OCI-LY1 (cell line): ENCODE results near the gene PPM1G.

Source experiments
- H2AFZ ChIP-seq: fragments of 200-600 bp; sonication (generic), shearing (Covaris generic); 2 replicates; pipeline ENCODE4 v1.6.0; 2014; ENCODE audit warnings: antibody characterized with exemption, mild to moderate bottlenecking, low read length
- H3F3A ChIP-seq: fragments of 200-600 bp; sonication (generic), shearing (Covaris generic); 2 replicates; pipeline ENCODE4 v1.6.0; 2014; ENCODE audit warnings: mild to moderate bottlenecking, antibody characterized with exemption, low read length, moderate library complexity; ENCODE audit not compliant: insufficient read depth
- H3K27ac ChIP-seq: fragments of 200-600 bp; sonication (generic); 2 replicates; pipeline ENCODE4 v1.5.1; 2014; ENCODE audit warnings: low read length, mixed run types, mild to moderate bottlenecking, low read depth; ENCODE audit not compliant: poor library complexity, severe bottlenecking
- H3K27me3 ChIP-seq: fragments of 200-600 bp; sonication (generic); 2 replicates; pipeline ENCODE4 v1.6.0; 2014; ENCODE audit warnings: antibody characterized with exemption, mild to moderate bottlenecking, low read length, moderate library complexity; ENCODE audit not compliant: insufficient read depth
- H3K36me3 ChIP-seq: fragments of 200-600 bp; sonication (generic); 2 replicates; pipeline ENCODE4 v1.6.1; 2014; ENCODE audit warnings: mild to moderate bottlenecking, antibody characterized with exemption, low read length, moderate library complexity, mixed read lengths; ENCODE audit not compliant: insufficient read depth
- H3K4me1 ChIP-seq: fragments of 200-600 bp; sonication (generic); 2 replicates; pipeline ENCODE4 v1.5.1; 2014; ENCODE audit warnings: mild to moderate bottlenecking, low read length, moderate library complexity; ENCODE audit not compliant: insufficient read depth, severe bottlenecking
- H3K4me2 ChIP-seq: fragments of 200-600 bp; sonication (generic), shearing (Covaris generic); 2 replicates; pipeline ENCODE4 v1.6.1; 2014; ENCODE audit warnings: low read length
- H3K4me3 ChIP-seq: fragments of 200-600 bp; sonication (generic); 2 replicates; pipeline ENCODE4 v1.5.1; 2014; ENCODE audit warnings: low read length, low read depth, mild to moderate bottlenecking, mixed read lengths; ENCODE audit not compliant: poor library complexity, severe bottlenecking
- H3K79me2 ChIP-seq: fragments of 200-600 bp; shearing (Covaris generic); 2 replicates; pipeline ENCODE4 v1.6.1; 2016; ENCODE audit warnings: mixed run types, low read length, mixed read lengths; ENCODE audit not compliant: insufficient read depth
- H3K9ac ChIP-seq: fragments of 200-600 bp; sonication (generic), shearing (Covaris generic); 2 replicates; pipeline ENCODE4 v1.6.1; 2014; ENCODE audit warnings: mild to moderate bottlenecking, low read length, mixed read lengths
- H3K9me2 ChIP-seq: fragments of 200-600 bp; sonication (generic), shearing (Covaris generic); 2 replicates; pipeline ENCODE4 v1.6.1; 2014; ENCODE audit warnings: low read depth, mild to moderate bottlenecking, low read length, mixed read lengths
- H3K9me3 ChIP-seq: fragments of 200-600 bp; shearing (Covaris generic); 2 replicates; pipeline ENCODE4 v1.6.1; 2014; ENCODE audit warnings: low read length, mixed read lengths
- H4K20me1 ChIP-seq: fragments of 200-600 bp; sonication (generic), shearing (Covaris generic); 2 replicates; pipeline ENCODE4 v1.6.0; 2016; ENCODE audit warnings: mild to moderate bottlenecking, low read length; ENCODE audit not compliant: insufficient read depth
- EZH2 ChIP-seq: fragments of 200-600 bp; sonication (generic), shearing (Covaris generic); IDR thresholded peaks from 2 replicates; pipeline ENCODE4 v1.8.0; 2017; ENCODE audit warnings: borderline replicate concordance, mixed run types, mild to moderate bottlenecking, antibody characterized with exemption, low read length, moderate library complexity, mixed read lengths
- TF ChIP-seq, protein P1 (sequence below): fragments of 200-600 bp; sonication (generic), shearing (Covaris generic); IDR thresholded peaks from 2 replicates; pipeline ENCODE4 v1.5.1; 2017; ENCODE audit warnings: mild to moderate bottlenecking, antibody characterized with exemption, low read length, moderate library complexity, mixed read lengths

Gene PPM1G

DNA sequence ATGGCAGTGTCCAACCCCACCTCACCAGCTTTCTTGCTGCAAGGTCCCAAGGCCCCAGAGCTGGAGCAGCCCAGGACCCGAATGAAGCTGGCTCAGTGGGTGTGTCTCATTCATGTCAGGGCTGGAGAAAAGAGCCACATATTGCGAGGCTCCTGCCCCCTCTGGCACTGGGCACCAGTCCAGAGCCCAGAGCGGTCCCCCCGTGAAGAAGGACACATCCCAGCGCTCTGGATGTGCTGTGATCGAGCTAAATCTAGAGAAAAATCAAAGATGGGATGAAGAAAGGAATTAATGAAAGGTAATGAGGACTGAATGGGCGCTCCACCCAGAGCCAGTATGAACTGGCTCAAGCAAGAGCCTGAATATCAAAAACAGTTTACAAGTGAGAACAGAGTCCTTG is 73.2 kb downstream of the PPM1G start:
- no peak for TF ChIP-seq EZH2
- TF ChIP-seq, protein P1, sequence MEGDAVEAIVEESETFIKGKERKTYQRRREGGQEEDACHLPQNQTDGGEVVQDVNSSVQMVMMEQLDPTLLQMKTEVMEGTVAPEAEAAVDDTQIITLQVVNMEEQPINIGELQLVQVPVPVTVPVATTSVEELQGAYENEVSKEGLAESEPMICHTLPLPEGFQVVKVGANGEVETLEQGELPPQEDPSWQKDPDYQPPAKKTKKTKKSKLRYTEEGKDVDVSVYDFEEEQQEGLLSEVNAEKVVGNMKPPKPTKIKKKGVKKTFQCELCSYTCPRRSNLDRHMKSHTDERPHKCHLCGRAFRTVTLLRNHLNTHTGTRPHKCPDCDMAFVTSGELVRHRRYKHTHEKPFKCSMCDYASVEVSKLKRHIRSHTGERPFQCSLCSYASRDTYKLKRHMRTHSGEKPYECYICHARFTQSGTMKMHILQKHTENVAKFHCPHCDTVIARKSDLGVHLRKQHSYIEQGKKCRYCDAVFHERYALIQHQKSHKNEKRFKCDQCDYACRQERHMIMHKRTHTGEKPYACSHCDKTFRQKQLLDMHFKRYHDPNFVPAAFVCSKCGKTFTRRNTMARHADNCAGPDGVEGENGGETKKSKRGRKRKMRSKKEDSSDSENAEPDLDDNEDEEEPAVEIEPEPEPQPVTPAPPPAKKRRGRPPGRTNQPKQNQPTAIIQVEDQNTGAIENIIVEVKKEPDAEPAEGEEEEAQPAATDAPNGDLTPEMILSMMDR: no peak

GRCh38 chr2:27335311-27335710 is 74.1 kb downstream of the PPM1G start:
- no peak overlapping the region for H3K9ac ChIP-seq
- no peak overlapping the region for H2AFZ ChIP-seq
- H3K4me2 ChIP-seq: no peak overlapping the region
- no peaks in the 10 kb centered on the region for H3K4me1 ChIP-seq
- H3K9me3 ChIP-seq: no peaks in the 10 kb centered on the region
- H3K9me2 ChIP-seq: no peaks in the 10 kb centered on the region
- no peak overlapping the region for H3K4me3 ChIP-seq
- H3K36me3 ChIP-seq: peaks cover 79% of the 10 kb centered on the region
- H3K27ac ChIP-seq: no peak overlapping the region
- H4K20me1 ChIP-seq: no peaks in the 10 kb centered on the region
- no peaks in the 10 kb centered on the region for H3K27me3 ChIP-seq
- H3F3A ChIP-seq: no peaks in the 10 kb centered on the region
- TF ChIP-seq EZH2: no peak
- TF ChIP-seq, protein P1: no peak
- no peaks in the 10 kb centered on the region for H3K79me2 ChIP-seq

More for the DNA sequence above, 73.2 kb downstream of the PPM1G start:
- peaks cover 79% of the 10 kb centered on the region for H3K36me3 ChIP-seq
- H3K9ac ChIP-seq: no peak overlapping the region
- H3K27me3 ChIP-seq: no peaks in the 10 kb centered on the region
- H2AFZ ChIP-seq: no peak overlapping the region
- H4K20me1 ChIP-seq: no peaks in the 10 kb centered on the region
- no peak overlapping the region for H3K4me3 ChIP-seq
- H3K4me2 ChIP-seq: no peak overlapping the region
- H3K79me2 ChIP-seq: no peaks in the 10 kb centered on the region
- H3K9me3 ChIP-seq: no peaks in the 10 kb centered on the region
- H3K4me1 ChIP-seq: no peaks in the 10 kb centered on the region
- H3F3A ChIP-seq: no peaks in the 10 kb centered on the region
- H3K9me2 ChIP-seq: no peaks in the 10 kb centered on the region
- no peak overlapping the region for H3K27ac ChIP-seq
